ENCODE data around the gene PDAP1.
"Not testable (repeated sequence)": the region's sequence is repeated elsewhere in the genome, so short reads cannot be mapped to it uniquely, and the experiment has no call there.

PDAP1 gene

GRCh38 chr7:99381664-99382075 lies 26.7 kb downstream of the PDAP1 start:
- TF ChIP-seq MYC (IDR thresholded peaks at IDR 0.05; ENCODE audit: low read depth, low read length) (no peak), CTCF (IDR thresholded peaks at IDR 0.05; ENCODE audit: low read depth, low read length) (no peak), MAX (IDR thresholded peaks at IDR 0.05; ENCODE audit: low read depth, low read length) (no peak), POLR2A (IDR thresholded peaks at IDR 0.05; ENCODE audit: extremely low read depth, insufficient read length) (no peak)
- H3K4me3 ChIP-seq (ENCODE audit: low read depth, low read length): no peak overlapping the region
- no peak for DNase-seq (ENCODE audit: low read depth)

- TF ChIP-seq MAX (IDR thresholded peaks at IDR 0.05; ENCODE audit: low read depth, low read length) (peak; percentile 62; the same call in 1 of the 2 replicates), POLR2A (IDR thresholded peaks at IDR 0.05; ENCODE audit: extremely low read depth, insufficient read length) (no peak), CTCF (IDR thresholded peaks at IDR 0.05; ENCODE audit: low read depth, low read length) (no peak), MYC (IDR thresholded peaks at IDR 0.05; ENCODE audit: low read depth, low read length) (no peak)
- peak overlapping the region; percentile 77 for H3K4me3 ChIP-seq (ENCODE audit: low read depth, low read length)
- DNase-seq (ENCODE audit: low read depth): no peak
These were observed 27.4 kb downstream of the PDAP1 start for GRCh38 chr7:99380823-99381663.

GRCh38 chr7:99380032-99380822 lies 28.2 kb downstream of the PDAP1 start:
- H3K4me3 ChIP-seq (ENCODE audit: low read depth, low read length): peak overlapping the region; percentile 77
- TF ChIP-seq CTCF (IDR thresholded peaks at IDR 0.05; ENCODE audit: low read depth, low read length): no peak
- peak; percentile 20; the same call in 1 of the 2 replicates for TF ChIP-seq MYC (IDR thresholded peaks at IDR 0.05; ENCODE audit: low read depth, low read length)
- DNase-seq (ENCODE audit: low read depth): peak; percentile 99

- DNase-seq (ENCODE audit: low read depth): not testable (repeated sequence)
- H3K4me3 ChIP-seq (ENCODE audit: low read depth, low read length): peak overlapping the region; percentile 77
These were observed 28.7 kb downstream of the PDAP1 start for GRCh38 chr7:99379693-99380031.

GRCh38 chr7:99379043-99379577 lies 29.3 kb downstream of the PDAP1 start:
- DNase-seq (ENCODE audit: low read depth): peak; percentile 97

More at GRCh38 chr7:99379043-99379577, 29.3 kb downstream of the PDAP1 start:
- H3K4me3 ChIP-seq (ENCODE audit: low read depth, low read length): peak overlapping the region; percentile 77
- TF ChIP-seq POLR2A (IDR thresholded peaks at IDR 0.05; ENCODE audit: extremely low read depth, insufficient read length) (no peak), MAX (IDR thresholded peaks at IDR 0.05; ENCODE audit: low read depth, low read length) (peak; percentile 77), CTCF (IDR thresholded peaks at IDR 0.05; ENCODE audit: low read depth, low read length) (no peak), MYC (IDR thresholded peaks at IDR 0.05; ENCODE audit: low read depth, low read length) (peak; percentile 80)
